Measurements from ENCODE around the gene RBMX. TPM values are rescaled to one million over a fixed set of nuclear protein-coding genes. Genes with fewer than 3 reads are reported as not detected.

The RBMX gene
- total and polyA plus RNA-seq, 2 of the 4 experiments (the other 2 are of a cell fraction) = 151 to 337 TPM

- no TSS peak for BruUV-seq (replicated peaks)
- Histone ChIP-seq H3K4ac (ENCODE audit: low read depth, low read length) (no peak overlapping the region), H3K4me1 (ENCODE audit: control insufficient read depth, insufficient read depth, low read length) (no peaks in the 10 kb centered on the region), H3K4me3 (ENCODE audit: insufficient read depth, low read depth, low read length) (no peak overlapping the region), H3K4me2 (ENCODE audit: low read depth, low read length) (no peak overlapping the region), H3K79me1 (ENCODE audit: low read depth in 1 of 2, low read length in 2 of 2) (no peaks in the 10 kb centered on the region), H4K91ac (ENCODE audit: insufficient read depth, low read depth, low read length) (no peak overlapping the region), H2BK20ac (ENCODE audit: low read depth, low read length) (no peak overlapping the region), H3K18ac (ENCODE audit: low read depth, low read length) (no peak overlapping the region), H3K27ac (ENCODE audit: insufficient read depth, low read length) (no peak overlapping the region), H3K36me3 (ENCODE audit: control insufficient read depth, insufficient read depth, low read length) (no peaks in the 10 kb centered on the region), H3K9me3 (ENCODE audit: control insufficient read depth, insufficient read depth, low read length) (no peaks in the 10 kb centered on the region), H2AFZ (replicated peaks; ENCODE audit: low read length, poor library complexity) (no peak overlapping the region), H3K14ac (replicated peaks; ENCODE audit: low read depth, low read length) (no peak overlapping the region), H3K56ac (ENCODE audit: extremely low read depth, insufficient read depth, low read length) (no peak overlapping the region), H4K5ac (ENCODE audit: low read depth, low read length) (no peak overlapping the region), H2AK5ac (ENCODE audit: low read depth, low read length) (no peak overlapping the region), H2AK9ac (replicated peaks; ENCODE audit: low read depth, low read length, poor library complexity) (no peak overlapping the region), H2BK5ac (ENCODE audit: low read depth, low read length, poor library complexity, severe bottlenecking) (no peak overlapping the region), H3K9ac (ENCODE audit: low read depth, low read length) (no peak overlapping the region), H4K8ac (ENCODE audit: low read depth in 2 of 2, low read length in 2 of 2) (no peak overlapping the region), H2BK15ac (ENCODE audit: low read depth, low read length) (no peak overlapping the region), H4K20me1 (ENCODE audit: insufficient read depth, low read length) (no peaks in the 10 kb centered on the region), H3K9me1 (ENCODE audit: insufficient read depth, low read length) (no peaks in the 10 kb centered on the region), H2BK120ac (ENCODE audit: low read depth, low read length) (no peak overlapping the region), H3K23ac (ENCODE audit: low read depth, low read length) (no peak overlapping the region), H3K27me3 (ENCODE audit: control insufficient read depth, insufficient read depth, low read length) (no peaks in the 10 kb centered on the region)
- ATAC-seq (ENCODE audit: low read depth) = no peak
- intact Hi-C loops (cut with micrococcal nuclease) (no loop called here), dilution Hi-C loops (cut with HindIII; ENCODE audit: low sequenced_read_pairs, unreplicated experiment) (no loop called here), in situ Hi-C loops (cut with MboI; ENCODE audit: low sequenced_read_pairs) (no loop called here)
- TF ChIP-seq CEBPB (IDR thresholded peaks at IDR 0.05; ENCODE audit: low read depth, low read length) = no peak
- no peak for TF ChIP-seq FOS (IDR thresholded peaks at IDR 0.05; ENCODE audit: low read depth, low read length)
- TF ChIP-seq MAFK (IDR thresholded peaks at IDR 0.05; ENCODE audit: low read depth, low read length) = no peak
- TF ChIP-seq NFE2L2 (IDR thresholded peaks at IDR 0.05; ENCODE audit: low read depth, low read length) = no peak
- no peak for TF ChIP-seq CHD1 (IDR thresholded peaks at IDR 0.05; ENCODE audit: low read depth, low read length)
- TF ChIP-seq MAZ (IDR thresholded peaks at IDR 0.05; ENCODE audit: borderline replicate concordance, low read depth, low read length) = no peak
- no peak for TF ChIP-seq RFX5 (IDR thresholded peaks at IDR 0.05; ENCODE audit: low read depth, low read length)
- TF ChIP-seq SMC3 (IDR thresholded peaks at IDR 0.05; ENCODE audit: low read depth, low read length) = no peak
- TF ChIP-seq RCOR1 (IDR thresholded peaks at IDR 0.05; ENCODE audit: insufficient replicate concordance, low read length) = no peak
- no peak for TF ChIP-seq USF2 (IDR thresholded peaks at IDR 0.05; ENCODE audit: low read depth, low read length)
- TF ChIP-seq RAD21 (IDR thresholded peaks at IDR 0.05; ENCODE audit: low read length) = no peak
- TF ChIP-seq CTCF (conservative IDR thresholded peaks at IDR 0.05; ENCODE audit: low read depth, low read length) = no peak
- no peak for TF ChIP-seq MXI1 (IDR thresholded peaks at IDR 0.05; ENCODE audit: borderline replicate concordance, low read depth, low read length)
- TF ChIP-seq BHLHE40 (IDR thresholded peaks at IDR 0.05; ENCODE audit: low read depth, low read length) = no peak
- no peak for TF ChIP-seq ELK1 (IDR thresholded peaks at IDR 0.05; ENCODE audit: borderline replicate concordance, low read depth, low read length)
- no peak for TF ChIP-seq POLR2A (IDR thresholded peaks at IDR 0.05; ENCODE audit: low read depth, low read length)
- CTCF ChIA-PET = interaction anchor here (0.7 kb wide), 1 partner anchor 156 kb away, joined by 4 read pairs; no protein-coding TSS in a partner anchor
- POLR2A ChIA-PET (ENCODE audit: unreplicated experiment) = no interaction called here
- no CpG with 5 or more reads among the region's 1 CpG for WGBS, 2 experiments (ENCODE audit: extremely low coverage in 2 of 2, insufficient read length in 1 of 2)
- DNase-seq = no peak
Measured at GRCh38 chrX:136899221-136899620, 18.7 kb upstream of the RBMX start.
